SK-N-SH (cell line): Measurements from ENCODE around the gene ERC2.

Source experiments
- EZH2phosphoT487 ChIP-seq: fragments of 200-600 bp; sonication (generic); IDR thresholded peaks from 2 replicates; pipeline ENCODE4 v1.6.1; 2017; ENCODE audit warnings: low read depth, mixed run types, mild to moderate bottlenecking, antibody characterized with exemption, moderate library complexity, borderline replicate concordance
- FOXJ3 ChIP-seq: sonication (generic); formaldehyde crosslinking; IDR thresholded peaks from 2 replicates; pipeline ENCODE4 v1.5.1; 2020; ENCODE audit warnings: mild to moderate bottlenecking, missing genetic modification reagents
- JUND ChIP-seq: IDR thresholded peaks from 2 replicates; pipeline ENCODE4 v1.4.0; 2012
- RAD21 ChIP-seq: IDR thresholded peaks from 2 replicates; pipeline ENCODE4 v1.6.1; 2012; ENCODE audit warnings: mild to moderate bottlenecking, low read length
- REST ChIP-seq: IDR thresholded peaks from 2 replicates; pipeline ENCODE4 v1.6.1; 2012; ENCODE audit warnings: mild to moderate bottlenecking, low read depth, low read length, moderate library complexity
- RFX5 ChIP-seq: IDR thresholded peaks from 2 replicates; pipeline ENCODE4 v1.6.1; 2012; ENCODE audit warnings: mild to moderate bottlenecking, improper control_type of control experiment, low read length
- TF ChIP-seq, protein P1 (sequence below): fragments of 200-600 bp; sonication (generic); IDR thresholded peaks from 2 replicates; pipeline ENCODE4 v1.6.1; 2017; ENCODE audit warnings: antibody characterized with exemption, mild to moderate bottlenecking, moderate library complexity
- TF ChIP-seq, protein P2 (sequence below): IDR thresholded peaks from 2 replicates; pipeline ENCODE4 v1.4.0; 2012; ENCODE audit warnings: low read depth, borderline replicate concordance

GRCh38 chr3:55951388-55951787 is 516.9 kb downstream of the ERC2 start:
- TF ChIP-seq, protein P1, sequence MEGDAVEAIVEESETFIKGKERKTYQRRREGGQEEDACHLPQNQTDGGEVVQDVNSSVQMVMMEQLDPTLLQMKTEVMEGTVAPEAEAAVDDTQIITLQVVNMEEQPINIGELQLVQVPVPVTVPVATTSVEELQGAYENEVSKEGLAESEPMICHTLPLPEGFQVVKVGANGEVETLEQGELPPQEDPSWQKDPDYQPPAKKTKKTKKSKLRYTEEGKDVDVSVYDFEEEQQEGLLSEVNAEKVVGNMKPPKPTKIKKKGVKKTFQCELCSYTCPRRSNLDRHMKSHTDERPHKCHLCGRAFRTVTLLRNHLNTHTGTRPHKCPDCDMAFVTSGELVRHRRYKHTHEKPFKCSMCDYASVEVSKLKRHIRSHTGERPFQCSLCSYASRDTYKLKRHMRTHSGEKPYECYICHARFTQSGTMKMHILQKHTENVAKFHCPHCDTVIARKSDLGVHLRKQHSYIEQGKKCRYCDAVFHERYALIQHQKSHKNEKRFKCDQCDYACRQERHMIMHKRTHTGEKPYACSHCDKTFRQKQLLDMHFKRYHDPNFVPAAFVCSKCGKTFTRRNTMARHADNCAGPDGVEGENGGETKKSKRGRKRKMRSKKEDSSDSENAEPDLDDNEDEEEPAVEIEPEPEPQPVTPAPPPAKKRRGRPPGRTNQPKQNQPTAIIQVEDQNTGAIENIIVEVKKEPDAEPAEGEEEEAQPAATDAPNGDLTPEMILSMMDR = no peak
- TF ChIP-seq RAD21 (no peak), REST (no peak), JUND (no peak), EZH2phosphoT487 (no peak), RFX5 (no peak), FOXJ3 (CRISPR knock-in tag) (no peak)
- TF ChIP-seq, protein P2, sequence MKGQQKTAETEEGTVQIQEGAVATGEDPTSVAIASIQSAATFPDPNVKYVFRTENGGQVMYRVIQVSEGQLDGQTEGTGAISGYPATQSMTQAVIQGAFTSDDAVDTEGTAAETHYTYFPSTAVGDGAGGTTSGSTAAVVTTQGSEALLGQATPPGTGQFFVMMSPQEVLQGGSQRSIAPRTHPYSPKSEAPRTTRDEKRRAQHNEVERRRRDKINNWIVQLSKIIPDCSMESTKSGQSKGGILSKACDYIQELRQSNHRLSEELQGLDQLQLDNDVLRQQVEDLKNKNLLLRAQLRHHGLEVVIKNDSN = no peak
